HG03558 (cell line): ENCODE data around the gene LSM7.

Source experiments
- ATAC-seq: cut with Tn5 transposase; IDR thresholded peaks from one replicate; pipeline ENCODE4 v1.9.1; 2021; ENCODE audit warnings: moderate number of reproducible peaks; ENCODE audit not compliant: unreplicated experiment; ENCODE audit errors: extremely low read depth

LSM7 gene

GRCh38 chr19:2306971-2307370 lies 21.4 kb downstream of the LSM7 start:
- no peak for ATAC-seq

GRCh38 chr19:2306281-2306806 lies 22.0 kb downstream of the LSM7 start:
- ATAC-seq = no peak

GRCh38 chr19:2305452-2306280 lies 22.7 kb downstream of the LSM7 start:
- ATAC-seq = no peak

- no peak for ATAC-seq
Observed at GRCh38 chr19:2303211-2303798, 25.1 kb downstream of the LSM7 start.

DNA sequence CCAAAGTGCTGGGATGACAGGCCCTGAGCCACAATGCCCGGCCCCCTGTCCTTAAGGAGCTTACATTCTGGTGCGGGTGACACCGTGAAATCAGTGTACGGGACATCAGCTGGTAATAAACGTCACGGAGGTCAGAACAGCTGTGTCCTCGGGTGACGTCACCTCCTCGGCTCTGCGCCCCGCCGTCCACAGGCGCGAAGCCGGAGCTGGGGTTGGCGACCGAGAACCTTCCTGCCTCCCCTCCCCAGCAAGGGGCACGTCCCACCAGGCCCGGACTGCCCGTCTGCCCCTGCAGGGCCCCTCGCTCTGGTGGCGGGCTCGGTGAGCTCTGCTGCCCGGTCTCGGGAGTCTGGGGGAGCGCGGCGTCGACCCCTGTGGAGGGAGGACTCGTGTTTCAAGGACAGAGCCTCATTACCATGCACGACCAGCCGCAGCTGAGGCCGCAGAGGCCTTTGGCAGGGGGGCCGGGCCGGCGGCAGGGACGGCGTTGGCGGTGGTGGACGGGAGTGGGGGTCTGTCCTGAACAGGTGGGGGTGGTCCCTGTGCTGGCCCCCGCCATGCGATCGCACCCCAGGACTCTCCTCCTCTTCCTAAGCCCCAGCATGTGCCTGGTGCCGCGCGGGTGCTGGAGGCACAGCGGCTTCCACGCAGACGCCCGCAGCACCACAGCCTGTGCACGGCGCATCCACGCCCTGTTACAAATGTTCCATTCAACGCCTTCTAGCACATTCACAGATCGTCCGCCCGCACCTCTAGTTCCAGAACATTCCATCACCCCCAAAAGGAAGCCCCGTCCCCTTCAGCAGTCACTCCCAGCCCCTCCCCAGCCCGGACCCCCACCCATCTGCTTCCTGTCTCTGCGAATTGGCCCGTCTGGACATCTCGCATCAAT lies 25.8 kb downstream of the LSM7 start:
- ATAC-seq = no peak

- ATAC-seq = no peak
Observed at GRCh38 chr19:2300533-2300932, 27.9 kb downstream of the LSM7 start.

- ATAC-seq = no peak
Observed at GRCh38 chr19:2296141-2296540, 32.2 kb downstream of the LSM7 start.

DNA sequence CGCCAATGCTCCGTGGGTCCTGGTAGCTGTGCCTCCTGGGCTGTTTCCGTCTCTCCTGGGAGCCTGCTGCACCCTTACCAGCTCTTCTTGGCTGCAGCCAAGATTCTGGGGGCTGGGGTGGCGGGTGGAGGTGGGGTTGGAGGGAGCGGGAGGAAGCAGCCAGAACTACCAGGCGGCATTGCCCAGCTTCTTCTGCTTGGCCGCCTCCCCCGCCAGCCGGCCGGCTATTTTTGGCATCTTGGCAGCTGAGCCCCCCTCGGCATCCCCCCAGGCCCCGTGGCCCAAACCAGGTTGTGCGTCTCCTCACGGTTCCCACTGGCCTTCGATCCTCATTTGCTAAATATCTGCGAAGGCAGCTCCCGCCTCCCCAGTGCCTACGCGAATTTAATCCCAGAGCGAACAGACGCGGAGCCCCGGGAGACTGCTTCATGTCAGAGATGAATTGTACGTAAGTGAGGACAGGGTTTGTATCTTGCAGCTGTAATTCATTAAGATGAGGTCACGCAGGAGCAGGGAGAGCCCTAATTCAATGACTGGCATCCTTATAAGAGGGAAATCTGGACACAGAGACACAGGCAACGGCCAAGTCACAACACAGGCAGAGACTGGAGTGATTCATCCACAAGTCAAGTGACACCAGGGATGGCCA lies 33.6 kb downstream of the LSM7 start:
- ATAC-seq = no peak

- no peak for ATAC-seq
Observed at GRCh38 chr19:2291185-2291751, 37.1 kb downstream of the LSM7 start.

GRCh38 chr19:2290441-2291184 lies 37.8 kb downstream of the LSM7 start:
- ATAC-seq = no peak

GRCh38 chr19:2289714-2290435 lies 38.5 kb downstream of the LSM7 start:
- ATAC-seq = no peak

- ATAC-seq = no peak
Observed at GRCh38 chr19:2288818-2289713, 39.3 kb downstream of the LSM7 start.

DNA sequence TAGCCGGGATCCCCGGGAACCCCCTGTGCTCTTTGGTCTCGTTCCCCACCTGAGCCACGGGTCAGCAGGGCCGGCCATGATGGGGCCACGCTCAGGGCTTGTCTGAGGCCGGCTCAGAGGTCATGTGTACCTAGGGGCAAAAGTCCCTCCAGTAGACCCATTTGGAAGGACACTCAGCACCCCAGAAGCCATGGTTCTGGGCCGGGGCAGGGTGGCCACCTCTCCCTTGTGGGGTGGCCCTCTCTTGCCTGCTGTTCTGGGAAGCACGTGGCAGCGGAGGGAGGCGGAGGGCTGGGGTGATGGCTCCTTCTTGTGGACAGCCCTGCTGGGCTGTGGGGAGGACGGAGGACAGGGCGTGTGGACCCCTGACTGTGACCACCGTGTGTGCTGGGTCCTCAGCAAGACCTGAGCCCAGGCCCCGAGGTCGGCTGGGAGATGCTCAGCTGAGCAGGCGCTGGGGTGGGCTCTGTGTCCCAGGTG lies 40.0 kb downstream of the LSM7 start:
- no peak for ATAC-seq

GRCh38 chr19:2287585-2288337 lies 40.6 kb downstream of the LSM7 start:
- no peak for ATAC-seq

DNA sequence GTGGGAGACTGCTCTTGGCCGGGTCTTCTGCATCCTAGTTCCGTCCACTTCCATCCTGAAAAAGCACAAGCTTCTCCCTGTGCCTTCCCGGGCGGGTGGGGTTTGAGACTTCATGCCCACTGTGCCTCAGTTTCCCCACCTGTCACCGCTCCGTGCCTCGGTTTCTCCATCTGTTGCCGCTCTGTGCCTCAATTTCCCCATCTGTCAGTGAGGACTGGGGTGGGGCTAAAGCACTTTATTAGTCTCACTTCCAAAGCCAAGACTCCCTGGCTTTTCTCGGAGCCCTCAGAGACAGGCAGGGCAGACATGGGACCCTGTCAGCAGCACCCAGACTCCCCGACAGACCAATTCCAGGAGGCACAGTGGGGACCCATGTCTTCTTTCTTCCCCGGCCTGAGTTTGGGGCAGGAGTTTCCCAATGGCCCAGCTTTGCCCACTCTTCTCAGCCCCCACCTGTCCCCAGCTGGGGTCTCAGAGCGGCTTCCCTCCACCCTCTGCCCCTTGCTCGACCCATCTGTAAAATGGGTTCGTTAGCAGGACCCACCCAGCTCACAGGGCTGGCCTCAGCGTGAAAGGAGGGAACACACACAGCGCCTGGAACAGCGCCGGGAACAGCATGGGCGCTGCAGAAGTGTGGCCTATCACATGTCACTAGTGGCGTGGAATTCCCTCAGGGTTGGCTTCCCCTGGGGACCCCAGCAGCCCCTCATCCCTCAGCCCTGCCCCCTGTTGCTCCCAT lies 41.8 kb downstream of the LSM7 start:
- ATAC-seq = no peak

DNA sequence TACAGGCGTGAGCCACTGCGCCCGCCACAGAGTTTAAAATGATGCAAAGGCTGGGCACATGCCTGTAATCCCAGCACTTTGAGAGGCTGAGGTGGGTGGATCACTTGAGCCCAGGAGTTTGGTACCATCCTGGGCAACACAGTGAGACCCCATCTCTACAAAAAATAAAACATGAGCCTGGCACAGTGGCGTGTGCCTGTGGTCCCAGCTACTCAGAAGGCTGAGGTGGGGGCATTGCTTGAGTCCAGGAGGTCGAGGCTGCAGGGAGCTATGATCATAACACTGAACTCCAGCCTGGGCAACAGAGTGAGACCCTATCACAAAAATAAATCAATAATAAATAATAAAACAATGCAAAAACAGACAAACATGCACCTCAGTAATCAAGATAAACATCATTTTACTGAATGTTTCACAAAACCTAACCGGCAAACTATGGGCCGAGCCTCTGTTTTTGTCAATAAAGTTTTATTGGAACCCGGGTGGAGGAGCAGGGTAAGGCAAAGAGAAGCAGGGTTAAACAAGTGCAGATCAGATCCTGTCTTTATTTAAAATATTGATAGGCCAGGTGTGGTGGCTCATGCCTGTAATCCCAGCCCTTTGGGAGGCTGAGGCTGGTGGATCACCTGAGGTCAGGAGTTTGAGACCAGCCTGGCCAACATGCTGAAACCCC lies 44.4 kb downstream of the LSM7 start:
- no peak for ATAC-seq
